Dendritic cell treated with granulocyte-macrophage colony-stimulating factor and Interleukin-4, amounts not matched to agents 40 ng/mL and 50 ng/mL, for 4 days (primary cell): Measurements from ENCODE around the gene PRDM4.

Experiments used
- H3K27ac Mint-ChIP-seq: one replicate; pipeline ENCODE4 v1.8.0; 2022; ENCODE audit warnings: mild to moderate bottlenecking, mixed read lengths
- H3K27me3 Mint-ChIP-seq: one replicate; pipeline ENCODE4 v1.8.0; 2022; ENCODE audit warnings: mild to moderate bottlenecking, mixed read lengths
- H3K36me3 Mint-ChIP-seq: one replicate; pipeline ENCODE4 v1.8.0; 2022; ENCODE audit warnings: low read depth, mixed read lengths
- H3K4me1 Mint-ChIP-seq: one replicate; pipeline ENCODE4 v1.8.0; 2022; ENCODE audit warnings: low read depth, mixed read lengths
- H3K4me3 Mint-ChIP-seq: one replicate; pipeline ENCODE4 v1.8.0; 2022; ENCODE audit warnings: mild to moderate bottlenecking, moderate library complexity, mixed read lengths
- H3K9me3 Mint-ChIP-seq: one replicate; pipeline ENCODE4 v1.8.0; 2022; ENCODE audit warnings: mixed read lengths
- intact Hi-C: fragments of 100-400 bp; cut with micrococcal nuclease; formaldehyde crosslinking; loops from one replicate; pipeline ENCODE4 v1.15.0; 2022

PRDM4 gene

DNA sequence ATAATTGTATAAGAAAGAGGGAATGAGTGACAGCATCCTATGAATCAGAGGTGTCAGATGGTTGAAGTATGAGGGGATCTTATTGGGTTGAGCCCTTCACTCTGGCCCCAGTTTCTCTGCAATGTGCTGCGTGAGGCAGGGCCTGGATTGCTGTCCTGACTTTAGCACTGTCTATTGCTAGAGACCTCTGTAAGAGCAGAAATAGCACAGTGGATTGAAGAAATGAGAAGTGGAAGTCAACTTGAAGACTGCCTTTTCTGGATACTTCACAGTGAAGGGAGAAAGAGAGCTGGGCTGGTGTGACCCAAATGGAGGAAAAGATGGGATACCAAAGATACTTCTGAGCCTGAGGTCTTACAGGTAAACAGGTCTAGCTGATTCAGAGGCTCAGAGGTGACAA lies 19.4 kb upstream of the PRDM4 start:
- H3K4me1 Mint-ChIP-seq: peaks cover 67% of the 10 kb centered on the region
- intact Hi-C loops: loop anchor here (10.0 kb wide), 1 partner anchor 65 kb away; no protein-coding TSS in a partner anchor
- H3K4me3 Mint-ChIP-seq: peak overlapping the region; percentile 71
- H3K27ac Mint-ChIP-seq: peak overlapping the region; percentile 93
- H3K36me3 Mint-ChIP-seq: no peaks in the 10 kb centered on the region
- H3K9me3 Mint-ChIP-seq: no peaks in the 10 kb centered on the region
- H3K27me3 Mint-ChIP-seq: peaks cover 13% of the 10 kb centered on the region

DNA sequence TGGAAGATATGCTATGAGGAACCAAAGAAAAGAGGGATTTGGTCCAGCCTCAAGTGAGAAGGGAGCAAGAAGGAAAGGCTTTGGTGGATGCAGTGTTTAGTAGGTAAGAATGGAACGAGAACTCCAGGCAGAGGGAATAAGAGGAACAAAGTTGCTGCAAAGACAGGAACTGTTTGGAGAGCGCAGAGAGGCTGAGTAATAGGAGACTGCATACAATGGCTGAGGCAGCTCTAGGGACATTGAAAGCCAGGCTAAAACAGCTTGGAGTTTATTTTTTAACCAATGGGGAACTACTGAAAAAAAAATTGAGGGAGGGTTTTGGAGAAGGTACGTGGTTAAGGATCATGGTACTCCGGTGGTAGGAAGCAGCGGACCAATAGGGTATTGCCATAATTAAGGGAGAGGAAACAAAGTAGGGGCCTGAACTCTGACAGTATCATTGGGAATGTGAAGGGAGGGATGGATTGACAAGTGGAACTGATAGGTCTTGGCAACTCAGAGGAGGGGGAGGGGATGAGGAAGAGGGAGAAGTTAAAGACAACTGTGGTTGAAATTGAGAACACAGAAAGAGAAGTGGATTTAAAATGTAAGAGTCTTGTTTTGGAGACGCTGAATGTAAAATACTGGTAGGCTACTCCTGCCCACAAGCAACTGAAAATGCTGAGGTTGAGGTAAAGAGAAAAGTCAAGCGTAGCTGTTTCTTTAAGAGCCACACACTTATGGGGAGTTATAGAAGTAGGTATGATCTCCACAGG lies 18.3 kb upstream of the PRDM4 start:
- Mint-ChIP-seq H3K27ac (peak overlapping the region; percentile 93), H3K4me1 (peaks cover 74% of the 10 kb centered on the region), H3K9me3 (no peaks in the 10 kb centered on the region), H3K4me3 (peak overlapping the region; percentile 71), H3K27me3 (peaks cover 24% of the 10 kb centered on the region), H3K36me3 (no peaks in the 10 kb centered on the region)
- intact Hi-C loops: loop anchor here (2.0 to 5.0 kb wide), 2 partner anchors 18 to 558 kb away; partner anchors contain the start of genes CMKLR1 and PRDM4

DNA sequence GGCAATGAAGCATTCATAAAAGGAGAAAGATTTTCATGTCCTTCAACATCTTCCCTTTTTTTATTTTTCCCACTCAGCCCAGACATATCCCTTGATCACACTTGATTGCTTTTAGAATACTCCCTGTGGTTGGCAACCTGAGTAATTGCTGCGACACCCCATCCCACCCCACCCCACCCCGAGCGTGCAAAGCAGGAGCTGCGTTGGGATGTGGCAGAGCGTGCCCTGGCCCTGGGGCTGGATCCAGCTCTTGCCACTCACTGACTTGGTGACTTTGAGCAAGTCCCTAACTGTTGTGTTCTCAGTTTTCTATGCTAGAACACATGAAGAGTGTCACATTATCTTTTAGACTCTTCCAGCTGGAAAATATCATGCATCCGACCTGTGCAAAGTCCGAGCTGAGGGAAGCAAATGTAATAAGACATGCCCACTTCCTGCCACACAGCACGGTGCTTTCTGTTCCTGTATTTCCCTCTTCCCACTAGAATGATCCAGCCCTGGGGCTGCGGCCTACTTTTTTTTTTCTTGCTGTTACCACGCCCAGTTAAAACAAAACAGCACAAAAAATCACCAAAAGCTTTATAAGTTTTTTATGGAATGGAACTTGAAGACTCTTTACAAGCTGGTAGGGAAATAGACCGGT lies 17.6 kb upstream of the PRDM4 start:
- H3K9me3 Mint-ChIP-seq: no peaks in the 10 kb centered on the region
- peaks cover 67% of the 10 kb centered on the region for H3K4me1 Mint-ChIP-seq
- no peaks in the 10 kb centered on the region for H3K36me3 Mint-ChIP-seq
- H3K4me3 Mint-ChIP-seq: peak overlapping the region; percentile 71
- intact Hi-C loops: loop anchor here (2.0 to 5.0 kb wide), 2 partner anchors 18 to 559 kb away; partner anchors contain the start of genes CMKLR1 and PRDM4
- H3K27me3 Mint-ChIP-seq: peaks cover 31% of the 10 kb centered on the region
- peak overlapping the region; percentile 93 for H3K27ac Mint-ChIP-seq

DNA sequence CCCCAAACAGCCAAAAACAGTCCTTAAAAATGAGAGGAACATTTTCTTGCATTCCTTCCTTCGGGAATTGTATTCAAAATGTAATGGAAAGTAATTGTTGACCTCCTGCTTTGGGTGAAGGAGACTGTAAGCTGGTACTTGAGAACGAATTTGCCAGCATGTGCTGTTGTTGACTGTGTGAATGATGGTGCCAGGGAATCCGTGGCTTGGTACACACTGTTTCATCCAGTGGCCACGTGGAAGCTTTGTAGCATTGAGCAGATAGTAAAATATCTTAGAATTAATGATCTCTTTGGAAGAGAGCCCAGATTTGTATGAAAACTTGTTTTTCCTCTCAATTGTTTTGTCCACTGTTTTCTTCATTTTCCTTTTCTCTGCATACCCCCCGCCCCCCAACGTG lies 15.2 kb upstream of the PRDM4 start:
- Mint-ChIP-seq H3K4me1 (peaks cover 53% of the 10 kb centered on the region), H3K36me3 (no peaks in the 10 kb centered on the region), H3K27ac (no peak overlapping the region), H3K9me3 (no peaks in the 10 kb centered on the region), H3K27me3 (peaks cover 49% of the 10 kb centered on the region), H3K4me3 (no peak overlapping the region)
- intact Hi-C loops: loop anchor here (5.0 kb wide), 1 partner anchor 561 kb away; the partner anchor contains the start of gene CMKLR1

- peak overlapping the region; percentile 66 for H3K4me3 Mint-ChIP-seq
- H3K27me3 Mint-ChIP-seq: peaks cover 52% of the 10 kb centered on the region
- H3K27ac Mint-ChIP-seq: no peak overlapping the region
- intact Hi-C loops: loop anchor here (5.0 kb wide), 1 partner anchor 562 kb away; the partner anchor contains the start of gene CMKLR1
- no peaks in the 10 kb centered on the region for H3K9me3 Mint-ChIP-seq
- peaks cover 47% of the 10 kb centered on the region for H3K4me1 Mint-ChIP-seq
- no peaks in the 10 kb centered on the region for H3K36me3 Mint-ChIP-seq
Measured at GRCh38 chr12:107775093-107775721, 14.3 kb upstream of the PRDM4 start.

DNA sequence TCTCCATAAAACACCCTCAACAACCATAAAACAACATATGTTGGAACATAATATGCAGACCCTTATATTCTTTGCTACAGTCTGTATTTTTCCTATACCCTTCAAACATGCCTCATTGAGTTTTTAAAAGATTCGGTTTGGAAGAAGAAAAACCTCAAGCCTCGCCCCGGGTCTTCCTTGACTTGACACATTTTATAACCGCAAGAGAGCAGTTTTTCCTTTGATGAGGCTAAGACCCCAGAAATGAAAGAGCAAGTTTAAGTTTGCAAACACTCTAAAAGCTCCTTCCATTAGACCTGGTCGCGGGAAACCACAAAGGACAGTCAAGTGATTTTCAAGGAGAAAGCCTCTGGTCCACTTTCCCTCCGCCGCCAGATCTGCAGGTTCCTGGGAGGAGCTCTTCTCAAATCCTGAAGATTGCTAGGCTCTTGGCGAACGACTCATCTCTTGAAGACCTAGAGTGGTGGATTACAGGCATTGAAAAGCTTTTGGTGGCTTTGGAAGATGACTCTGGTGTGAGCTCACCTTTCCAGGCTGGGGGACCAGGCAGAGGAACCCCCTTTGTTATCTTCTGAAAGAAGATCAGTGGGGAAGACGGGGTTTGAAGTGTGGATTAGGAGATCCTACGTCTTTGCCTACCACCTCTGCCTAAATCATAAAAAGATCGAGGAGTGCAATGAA lies 13.6 kb upstream of the PRDM4 start, which contains the start of gene ASCL4:
ASCL4 (plus strand) TSS at position 356 of the 681 bp plus-strand sequence. CDS start 515 bp downstream, outside the sequence.
- peaks cover 40% of the 10 kb centered on the region for H3K4me1 Mint-ChIP-seq
- H3K36me3 Mint-ChIP-seq: no peaks in the 10 kb centered on the region
- no peak within 1 kb of the TSS for H3K27ac Mint-ChIP-seq
- intact Hi-C loops: loop anchor here (5.0 kb wide), 1 partner anchor 563 kb away; the partner anchor contains the start of gene CMKLR1
- peaks cover 56% of the 10 kb centered on the region for H3K27me3 Mint-ChIP-seq
- H3K4me3 Mint-ChIP-seq: peak within 1 kb of the TSS; percentile 66
- no peaks in the 10 kb centered on the region for H3K9me3 Mint-ChIP-seq

DNA sequence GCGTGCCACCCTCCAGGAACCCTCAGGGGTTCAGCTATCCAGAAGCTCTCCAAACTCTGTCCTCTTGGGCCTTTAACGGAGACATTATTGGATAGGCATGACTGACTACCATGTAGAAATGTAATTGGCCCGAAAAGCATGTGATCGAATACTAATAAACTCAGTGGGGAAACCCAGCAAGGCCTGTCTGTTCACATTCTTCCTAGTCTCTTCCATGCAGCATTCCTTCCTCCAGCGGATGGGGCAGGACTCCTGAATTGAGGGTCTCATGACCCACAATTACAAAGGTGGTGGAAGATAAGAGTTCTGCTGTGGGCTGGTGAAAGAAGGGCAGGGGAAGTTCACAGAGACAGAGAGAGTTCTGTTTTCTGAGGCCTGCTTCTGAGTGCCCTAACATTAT lies 6.5 kb upstream of the PRDM4 start:
- Mint-ChIP-seq H3K36me3 (no peaks in the 10 kb centered on the region), H3K9me3 (no peaks in the 10 kb centered on the region), H3K27me3 (peaks cover 23% of the 10 kb centered on the region), H3K4me1 (no peaks in the 10 kb centered on the region), H3K4me3 (no peak overlapping the region), H3K27ac (no peak overlapping the region)
- intact Hi-C loops: no loop called here

DNA sequence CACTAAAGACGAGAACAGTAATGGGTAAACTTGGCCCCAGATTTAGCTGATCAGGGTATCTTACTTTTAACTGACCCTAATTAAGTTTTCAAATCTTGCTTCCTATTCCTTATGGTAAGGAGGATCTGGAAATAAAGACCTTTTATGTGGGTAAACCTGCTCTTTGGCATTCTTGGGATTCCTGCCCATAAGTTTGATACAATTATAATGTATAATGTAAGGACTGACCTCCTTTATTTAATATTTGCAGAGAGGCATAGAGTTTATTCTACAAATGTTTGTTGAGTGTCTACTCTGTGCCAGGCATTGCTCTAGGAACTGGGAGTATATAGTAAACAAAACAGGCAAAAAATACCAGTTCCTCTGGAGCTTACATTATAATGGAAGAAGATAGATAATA lies 4.4 kb upstream of the PRDM4 start:
- H3K4me3 Mint-ChIP-seq: no peak overlapping the region
- no peak overlapping the region for H3K27ac Mint-ChIP-seq
- peaks cover 8% of the 10 kb centered on the region for H3K4me1 Mint-ChIP-seq
- no peaks in the 10 kb centered on the region for H3K9me3 Mint-ChIP-seq
- H3K27me3 Mint-ChIP-seq: peaks cover 15% of the 10 kb centered on the region
- intact Hi-C loops: no loop called here
- H3K36me3 Mint-ChIP-seq: peaks cover 2% of the 10 kb centered on the region

DNA sequence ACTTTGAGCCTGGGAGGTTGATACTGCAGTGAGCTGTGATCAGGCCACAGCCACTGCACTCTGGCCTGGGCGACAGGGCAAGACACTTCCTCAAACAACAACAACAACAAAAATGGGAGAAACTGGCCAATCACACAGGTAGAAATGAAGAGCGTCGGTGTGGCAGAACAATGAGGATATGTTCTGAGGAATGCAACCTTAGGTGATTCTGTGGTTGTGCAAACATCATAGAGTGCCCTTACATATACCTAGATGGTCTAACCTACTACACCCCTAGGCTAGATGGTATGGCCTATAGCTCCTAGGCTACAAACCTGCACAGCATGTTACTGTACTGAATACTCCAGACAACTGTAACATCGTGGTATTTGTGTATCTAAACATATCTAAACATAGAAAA lies 3.7 kb upstream of the PRDM4 start:
- peaks cover 6% of the 10 kb centered on the region for H3K36me3 Mint-ChIP-seq
- intact Hi-C loops: no loop called here
- no peak overlapping the region for H3K27ac Mint-ChIP-seq
- peaks cover 10% of the 10 kb centered on the region for H3K27me3 Mint-ChIP-seq
- no peak overlapping the region for H3K4me3 Mint-ChIP-seq
- no peaks in the 10 kb centered on the region for H3K9me3 Mint-ChIP-seq
- peaks cover 14% of the 10 kb centered on the region for H3K4me1 Mint-ChIP-seq

- Mint-ChIP-seq H3K27ac (no peak overlapping the region), H3K27me3 (peaks cover 10% of the 10 kb centered on the region), H3K36me3 (peaks cover 12% of the 10 kb centered on the region), H3K4me3 (no peak overlapping the region), H3K4me1 (peaks cover 26% of the 10 kb centered on the region), H3K9me3 (no peaks in the 10 kb centered on the region)
- intact Hi-C loops: no loop called here
Measured at GRCh38 chr12:107762874-107763273, 1.9 kb upstream of the PRDM4 start.

GRCh38 chr12:107761502-107761904 lies 566 bp upstream of the PRDM4 start:
- H3K9me3 Mint-ChIP-seq: no peaks in the 10 kb centered on the region
- H3K27ac Mint-ChIP-seq: peak overlapping the region; percentile 82
- peaks cover 26% of the 10 kb centered on the region for H3K4me1 Mint-ChIP-seq
- peaks cover 9% of the 10 kb centered on the region for H3K27me3 Mint-ChIP-seq
- H3K36me3 Mint-ChIP-seq: peaks cover 17% of the 10 kb centered on the region
- intact Hi-C loops: loop anchor here (1.0 to 2.0 kb wide), 2 partner anchors 17 to 124 kb away; no protein-coding TSS in a partner anchor
- peak overlapping the region; percentile 71 for H3K4me3 Mint-ChIP-seq

- H3K9me3 Mint-ChIP-seq: no peaks in the 10 kb centered on the region
- H3K36me3 Mint-ChIP-seq: peaks cover 29% of the 10 kb centered on the region
- peak overlapping the region; percentile 82 for H3K27ac Mint-ChIP-seq
- peaks cover 8% of the 10 kb centered on the region for H3K27me3 Mint-ChIP-seq
- intact Hi-C loops: loop anchor here (2.0 kb wide), 1 partner anchor 18 kb away; no protein-coding TSS in a partner anchor
- H3K4me1 Mint-ChIP-seq: peaks cover 26% of the 10 kb centered on the region
- H3K4me3 Mint-ChIP-seq: peak overlapping the region; percentile 88
Measured at GRCh38 chr12:107760207-107760808, 629 bp downstream of the PRDM4 start.

- Mint-ChIP-seq H3K4me1 (peaks cover 26% of the 10 kb centered on the region), H3K9me3 (no peaks in the 10 kb centered on the region), H3K36me3 (peaks cover 35% of the 10 kb centered on the region), H3K4me3 (peak overlapping the region; percentile 88), H3K27ac (peak overlapping the region; percentile 82), H3K27me3 (peaks cover 8% of the 10 kb centered on the region)
- intact Hi-C loops: loop anchor here (5.0 kb wide), 1 partner anchor 72 kb away; the partner anchor contains the start of gene PWP1
Measured at GRCh38 chr12:107759410-107759809, 1.5 kb downstream of the PRDM4 start.
